Endothelial cell of umbilical vein (primary cell): ENCODE data around the gene CYBA. TPM values are rescaled to one million over a fixed set of nuclear protein-coding genes. Genes with fewer than 3 reads are reported as not detected.

Source experiments
- BruUV-seq: library from RNA; stranded (reverse); fragments of 400-500 nt; replicated peaks from 2 replicates; lab custom pipeline; 2021; lab: Mats Ljungman, UMichigan
- CTCF ChIA-PET: fragments of 300-600, 350-600 bp; sonication (Branson Sonifier 250); formaldehyde crosslinking; loops from one replicate; lab custom pipeline; 2021; ENCODE audit warnings: antibody characterized with exemption, inconsistent platforms; lab: Charles Lee
- POLR2A ChIA-PET: fragments of 300-600, 350-600 bp; sonication (Branson Sonifier 250); formaldehyde crosslinking; loops from one replicate; lab custom pipeline; 2021; ENCODE audit warnings: antibody characterized with exemption, inconsistent platforms; lab: Charles Lee
- DNase-seq: peaks from one replicate; pipeline ENCODE4 v3.0.0-alpha.2; 2011; ENCODE audit warnings: low read depth, low spot score
- FAIRE-seq: peaks from 2 replicates; lab custom pipeline; 2011; peaks lifted over from hg19 to GRCh38; lab: Jason Lieb, UNC
- H2AFZ ChIP-seq: 2 replicates; pipeline ENCODE4 v1.6.0; 2012; ENCODE audit warnings: low read depth, low read length, control low read depth, inconsistent platforms
- H3K27ac ChIP-seq: 2 replicates; pipeline ENCODE4 v1.5.1; 2011; ENCODE audit warnings: low read depth, mild to moderate bottlenecking, control low read depth, low read length, moderate library complexity; ENCODE audit not compliant: insufficient read depth
- H3K27me3 ChIP-seq, 2 experiments: 2 replicates each; pipeline versions ENCODE4 v1.6.0 to v1.6.1; 2011; ENCODE audit warnings: low read length in 2 of 2, mixed read lengths in 1 of 2; ENCODE audit not compliant: control insufficient read depth in 2 of 2, insufficient read depth in 2 of 2
- H3K36me3 ChIP-seq, 2 experiments: 2 replicates in 1 of 2; 3 replicates in 1 of 2; pipeline ENCODE4 v1.5.1; 2011; ENCODE audit warnings: low read length in 2 of 2, mild to moderate bottlenecking in 1 of 2, moderate library complexity in 1 of 2; ENCODE audit not compliant: control insufficient read depth in 2 of 2, insufficient read depth in 2 of 2; ENCODE audit errors: extremely low read depth in 1 of 2
- H3K4me1 ChIP-seq: 3 replicates; pipeline ENCODE4 v1.5.1; 2011; ENCODE audit warnings: mild to moderate bottlenecking, low read length; ENCODE audit not compliant: control insufficient read depth, insufficient read depth; ENCODE audit errors: extremely low read depth
- H3K4me2 ChIP-seq: 2 replicates; pipeline ENCODE4 v1.6.1; 2011; ENCODE audit warnings: low read length, control low read depth, mixed read lengths; ENCODE audit not compliant: insufficient read depth
- H3K4me3 ChIP-seq, 3 experiments: fragments of 200-600 bp in 1 of 3; sonication (generic), shearing (Covaris generic) in 1 of 3; replicated peaks in 1 of 3; 2 replicates each; pipeline ENCODE4 v1.5.1; 2011 to 2016; ENCODE audit warnings: control low read depth in 3 of 3, low read length in 3 of 3, mild to moderate bottlenecking in 2 of 3, inconsistent platforms in 1 of 3, low read depth in 1 of 3, moderate library complexity in 1 of 3; ENCODE audit not compliant: insufficient read depth in 1 of 3
- H3K79me2 ChIP-seq: 2 replicates; pipeline ENCODE4 v1.6.0; 2012; ENCODE audit warnings: low read length, inconsistent platforms; ENCODE audit not compliant: control insufficient read depth, insufficient read depth
- H3K9ac ChIP-seq: replicated peaks from 2 replicates; pipeline ENCODE3; 2011; ENCODE audit warnings: low read length, control low read depth; ENCODE audit not compliant: insufficient read depth; ENCODE audit errors: extremely low read depth
- H3K9me1 ChIP-seq: replicated peaks from 3 replicates; pipeline ENCODE4 v1.6.0; 2011; ENCODE audit warnings: mild to moderate bottlenecking, low read length; ENCODE audit not compliant: control insufficient read depth, insufficient read depth; ENCODE audit errors: extremely low read depth
- H3K9me3 ChIP-seq: replicated peaks from 2 replicates; pipeline ENCODE4 v1.5.1; 2012; ENCODE audit warnings: low read length, inconsistent platforms; ENCODE audit not compliant: control insufficient read depth, insufficient read depth
- H4K20me1 ChIP-seq: replicated peaks from 2 replicates; pipeline ENCODE3; 2011; ENCODE audit warnings: mild to moderate bottlenecking, low read length; ENCODE audit not compliant: control insufficient read depth, insufficient read depth; ENCODE audit errors: extremely low read depth
- EZH2 ChIP-seq: IDR thresholded peaks from 2 replicates; pipeline ENCODE4 v1.6.1; 2012; ENCODE audit warnings: borderline replicate concordance, low read depth, mild to moderate bottlenecking, moderate library complexity, low read length, inconsistent platforms; ENCODE audit not compliant: severe bottlenecking
- FOS ChIP-seq: IDR thresholded peaks from 2 replicates; pipeline ENCODE4 v1.6.1; 2011; ENCODE audit warnings: mild to moderate bottlenecking, low read length, moderate library complexity, borderline replicate concordance; ENCODE audit not compliant: insufficient read depth
- GATA2 ChIP-seq: IDR thresholded peaks from 2 replicates; pipeline ENCODE4 v1.7.0; 2011; ENCODE audit warnings: low read depth, mild to moderate bottlenecking, moderate library complexity, mixed read lengths, low read length; ENCODE audit not compliant: insufficient read length, insufficient read depth
- JUN ChIP-seq: IDR thresholded peaks from 2 replicates; pipeline ENCODE4 v1.6.1; 2011; ENCODE audit warnings: borderline replicate concordance, low read depth; ENCODE audit not compliant: insufficient read length, insufficient read depth
- POLR2AphosphoS5 ChIP-seq: IDR thresholded peaks from 2 replicates; pipeline ENCODE4 v1.6.1; 2012; ENCODE audit warnings: low read depth, mild to moderate bottlenecking, control low read depth, low read length, moderate library complexity; ENCODE audit not compliant: insufficient read depth
- dilution Hi-C: fragments of 300-500 bp; cut with MboI; formaldehyde crosslinking; loops from one replicate; pipeline ENCODE4 v1.15.0; 2019; ENCODE audit warnings: low sequenced_read_pairs; ENCODE audit not compliant: extremely low pct_ligation_motif_present
- intact Hi-C: fragments of 100-400 bp; cut with micrococcal nuclease; formaldehyde crosslinking; loops from one replicate; pipeline ENCODE4 v1.10.0; 2022
- polyA plus RNA-seq, 4 experiments: library from polyadenylated mRNA; depleted of rRNA in 3 of 4; stranded (reverse) in 3 of 4; unstranded in 1 of 4; fragments of >200 nt; gene quantifications; 2 replicates each; pipeline versions ENCODE4 v1.2.1 to v1.2.3, GENCODE V29; 2011 to 2012; ENCODE audit warnings: missing spikeins in 1 of 4
- total RNA-seq: library from RNA; stranded (reverse); gene quantifications from 2 replicates; pipeline ENCODE4 v1.2.3, GENCODE V29; 2021
- TF ChIP-seq, protein P1 (sequence below): IDR thresholded peaks from 2 replicates; pipeline ENCODE4 v1.6.1; 2011; ENCODE audit not compliant: insufficient read depth, insufficient read length
- TF ChIP-seq, protein P2 (sequence below), 2 donors: IDR thresholded peaks; 1 replicate in 1 of 2; 2 replicates in 1 of 2; pipeline ENCODE4 v1.5.1; 2011; ENCODE audit warnings: low read length in 2 of 2, mild to moderate bottlenecking in 2 of 2, moderate library complexity in 2 of 2, control low read depth in 1 of 2, inconsistent platforms in 1 of 2, low read depth in 1 of 2; ENCODE audit not compliant: insufficient read depth in 1 of 2; ENCODE audit errors: extremely low read depth in 1 of 2

Gene CYBA
- total and polyA plus RNA-seq, 2 donors (not counting 3 experiments of a cell fraction or from before 2014, with no cell fraction given), result 37.0 to 77.3 TPM

DNA sequence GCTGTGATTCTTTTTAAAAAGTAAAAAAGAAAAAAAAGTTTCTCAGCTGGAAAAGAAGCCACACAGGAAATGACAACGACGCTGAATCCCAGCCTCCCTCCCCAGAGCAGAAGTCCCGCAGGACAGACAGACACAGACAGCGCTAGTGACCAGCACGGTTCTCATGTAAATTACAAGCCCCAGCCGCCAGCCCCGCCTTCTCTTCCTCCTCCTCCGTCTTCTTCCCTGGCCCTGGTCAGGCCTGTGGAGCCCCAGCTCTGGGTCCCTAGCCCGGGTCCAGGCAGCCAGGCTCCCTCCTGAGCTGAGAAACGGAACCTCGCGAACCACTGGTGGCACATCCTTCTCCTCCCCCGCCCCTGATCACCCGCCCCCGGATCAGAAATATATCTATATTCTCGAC is 19.5 kb downstream of the CYBA start:
- Histone ChIP-seq H3K9me3 (no peaks in the 10 kb centered on the region), H3K27ac (no peak overlapping the region), H2AFZ (no peak overlapping the region), H3K4me3 (no peak overlapping the region), H3K9ac (no peak overlapping the region), H4K20me1 (no peaks in the 10 kb centered on the region), H3K4me2 (no peak overlapping the region), H3K27me3 (no peaks in the 10 kb centered on the region), H3K36me3 (peaks cover 2 to 16% of the 10 kb centered on the region in 2 experiments), H3K4me1 (peaks cover 8% of the 10 kb centered on the region), H3K79me2 (no peaks in the 10 kb centered on the region), H3K9me1 (no peaks in the 10 kb centered on the region)
- intact Hi-C loops, result no loop called here
- BruUV-seq, result TSS peak; percentile 94
- CTCF ChIA-PET, result no interaction called here
- TF ChIP-seq JUN (no peak), FOS (no peak), POLR2AphosphoS5 (no peak), GATA2 (no peak), EZH2 (no peak)
- TF ChIP-seq, protein P1, sequence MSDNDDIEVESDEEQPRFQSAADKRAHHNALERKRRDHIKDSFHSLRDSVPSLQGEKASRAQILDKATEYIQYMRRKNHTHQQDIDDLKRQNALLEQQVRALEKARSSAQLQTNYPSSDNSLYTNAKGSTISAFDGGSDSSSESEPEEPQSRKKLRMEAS, result no peak
- TF ChIP-seq, protein P2, sequence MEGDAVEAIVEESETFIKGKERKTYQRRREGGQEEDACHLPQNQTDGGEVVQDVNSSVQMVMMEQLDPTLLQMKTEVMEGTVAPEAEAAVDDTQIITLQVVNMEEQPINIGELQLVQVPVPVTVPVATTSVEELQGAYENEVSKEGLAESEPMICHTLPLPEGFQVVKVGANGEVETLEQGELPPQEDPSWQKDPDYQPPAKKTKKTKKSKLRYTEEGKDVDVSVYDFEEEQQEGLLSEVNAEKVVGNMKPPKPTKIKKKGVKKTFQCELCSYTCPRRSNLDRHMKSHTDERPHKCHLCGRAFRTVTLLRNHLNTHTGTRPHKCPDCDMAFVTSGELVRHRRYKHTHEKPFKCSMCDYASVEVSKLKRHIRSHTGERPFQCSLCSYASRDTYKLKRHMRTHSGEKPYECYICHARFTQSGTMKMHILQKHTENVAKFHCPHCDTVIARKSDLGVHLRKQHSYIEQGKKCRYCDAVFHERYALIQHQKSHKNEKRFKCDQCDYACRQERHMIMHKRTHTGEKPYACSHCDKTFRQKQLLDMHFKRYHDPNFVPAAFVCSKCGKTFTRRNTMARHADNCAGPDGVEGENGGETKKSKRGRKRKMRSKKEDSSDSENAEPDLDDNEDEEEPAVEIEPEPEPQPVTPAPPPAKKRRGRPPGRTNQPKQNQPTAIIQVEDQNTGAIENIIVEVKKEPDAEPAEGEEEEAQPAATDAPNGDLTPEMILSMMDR (IDR thresholded peaks at IDR 0.05; ENCODE audit: extremely low read depth in 1 of 2, insufficient read depth in 1 of 2, low read depth in 1 of 2, low read length in 2 of 2), result no peak
- DNase-seq (no peak), FAIRE-seq (no peak)
- dilution Hi-C loops, result no loop called here
- POLR2A ChIA-PET, result no interaction called here
